ENCODE measurements around the gene SYNDIG1L.

SYNDIG1L gene

GRCh38 chr14:74429221-74429691 lies 3.2 kb upstream of the SYNDIG1L start:
- DNase-seq = no peak

GRCh38 chr14:74427651-74428050 lies 1.6 kb upstream of the SYNDIG1L start:
- DNase-seq = no peak

GRCh38 chr14:74425525-74426201 lies 347 bp downstream of the SYNDIG1L start:
- peak; percentile 23 to 46 for DNase-seq

GRCh38 chr14:74424606-74425005 lies 1.4 kb downstream of the SYNDIG1L start:
- no peak for DNase-seq

- DNase-seq = no peak
Measured at GRCh38 chr14:74423246-74423645, 2.8 kb downstream of the SYNDIG1L start.

GRCh38 chr14:74421981-74422380 lies 4.0 kb downstream of the SYNDIG1L start:
- DNase-seq = no peak

- DNase-seq = no peak
Measured at GRCh38 chr14:74419086-74419485, 6.9 kb downstream of the SYNDIG1L start.

- no peak for DNase-seq
Measured at GRCh38 chr14:74418031-74418430, 8.0 kb downstream of the SYNDIG1L start.

GRCh38 chr14:74417611-74418010 lies 8.4 kb downstream of the SYNDIG1L start:
- DNase-seq = no peak

GRCh38 chr14:74417201-74417600 lies 8.8 kb downstream of the SYNDIG1L start:
- DNase-seq = no peak

GRCh38 chr14:74415115-74415437 lies 10.9 kb downstream of the SYNDIG1L start:
- DNase-seq = no peak

GRCh38 chr14:74414403-74415114 lies 11.5 kb downstream of the SYNDIG1L start:
- DNase-seq = no peak

GRCh38 chr14:74413627-74414026 lies 12.4 kb downstream of the SYNDIG1L start:
- no peak for DNase-seq

- DNase-seq = no peak
Measured at GRCh38 chr14:74412753-74413152, 13.3 kb downstream of the SYNDIG1L start.

- DNase-seq = no peak
Measured at GRCh38 chr14:74411671-74412070, 14.3 kb downstream of the SYNDIG1L start.

- DNase-seq = no peak
Measured at GRCh38 chr14:74409441-74409840, 16.6 kb downstream of the SYNDIG1L start.

- DNase-seq = no peak
Measured at GRCh38 chr14:74408870-74409269, 17.1 kb downstream of the SYNDIG1L start.

- no peak for DNase-seq
Measured at GRCh38 chr14:74407801-74408154, 18.2 kb downstream of the SYNDIG1L start.

GRCh38 chr14:74407021-74407800 lies 18.8 kb downstream of the SYNDIG1L start:
- no peak for DNase-seq

- DNase-seq = no peak
Measured at GRCh38 chr14:74405663-74406062, 20.3 kb downstream of the SYNDIG1L start.

GRCh38 chr14:74404435-74404834 lies 21.6 kb downstream of the SYNDIG1L start:
- no peak for DNase-seq

GRCh38 chr14:74403619-74404417 lies 22.2 kb downstream of the SYNDIG1L start:
- DNase-seq = no peak

Measured in CD4-positive, alpha-beta T cell treated with Interleukin-1 beta for 1 hour (primary cell).